Measurements from ENCODE around the gene AKAP6.

- TF ChIP-seq POLR2A (IDR thresholded peaks at IDR 0.05; ENCODE audit: low read depth, low read length), result no peak
- TF ChIP-seq PAX5 (IDR thresholded peaks at IDR 0.05; ENCODE audit: insufficient read depth, low read length, severe bottlenecking), result no peak
- no peak for TF ChIP-seq POLR2AphosphoS5 (IDR thresholded peaks at IDR 0.05; ENCODE audit: low read depth, low read length)
- TF ChIP-seq TAF1 (IDR thresholded peaks at IDR 0.05; ENCODE audit: low read depth, low read length), result no peak
- no peak for TF ChIP-seq POU2F2 (IDR thresholded peaks at IDR 0.05; ENCODE audit: low read depth, low read length)
- no peak for TF ChIP-seq SPI1 (IDR thresholded peaks at IDR 0.05; ENCODE audit: low read depth, low read length)
Measured at GRCh38 chr14:32510815-32511214, 181.7 kb downstream of the AKAP6 start.

Measured in GM12891 (cell line).